ENCODE measurements around the gene NINJ2.

DNA sequence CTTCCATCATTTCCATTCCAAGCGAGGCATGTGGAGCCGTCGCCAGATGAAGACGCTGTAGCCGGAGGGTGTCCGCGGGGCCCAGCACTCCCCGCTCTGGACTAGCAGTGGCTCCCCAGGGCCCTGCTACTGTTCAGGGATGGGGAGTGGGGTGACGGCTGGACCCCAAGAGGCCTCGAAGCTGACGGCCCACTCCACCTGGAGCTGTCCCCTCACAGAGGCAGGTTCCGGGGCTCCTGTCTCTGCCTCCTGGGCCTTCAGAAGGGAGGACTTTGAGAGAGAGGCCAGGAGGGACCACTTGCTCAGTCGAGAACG, 101.9 kb downstream of the NINJ2 start:
- TF ChIP-seq, protein P1, sequence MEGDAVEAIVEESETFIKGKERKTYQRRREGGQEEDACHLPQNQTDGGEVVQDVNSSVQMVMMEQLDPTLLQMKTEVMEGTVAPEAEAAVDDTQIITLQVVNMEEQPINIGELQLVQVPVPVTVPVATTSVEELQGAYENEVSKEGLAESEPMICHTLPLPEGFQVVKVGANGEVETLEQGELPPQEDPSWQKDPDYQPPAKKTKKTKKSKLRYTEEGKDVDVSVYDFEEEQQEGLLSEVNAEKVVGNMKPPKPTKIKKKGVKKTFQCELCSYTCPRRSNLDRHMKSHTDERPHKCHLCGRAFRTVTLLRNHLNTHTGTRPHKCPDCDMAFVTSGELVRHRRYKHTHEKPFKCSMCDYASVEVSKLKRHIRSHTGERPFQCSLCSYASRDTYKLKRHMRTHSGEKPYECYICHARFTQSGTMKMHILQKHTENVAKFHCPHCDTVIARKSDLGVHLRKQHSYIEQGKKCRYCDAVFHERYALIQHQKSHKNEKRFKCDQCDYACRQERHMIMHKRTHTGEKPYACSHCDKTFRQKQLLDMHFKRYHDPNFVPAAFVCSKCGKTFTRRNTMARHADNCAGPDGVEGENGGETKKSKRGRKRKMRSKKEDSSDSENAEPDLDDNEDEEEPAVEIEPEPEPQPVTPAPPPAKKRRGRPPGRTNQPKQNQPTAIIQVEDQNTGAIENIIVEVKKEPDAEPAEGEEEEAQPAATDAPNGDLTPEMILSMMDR (IDR thresholded peaks at IDR 0.05; ENCODE audit: low read depth, low read length) = no peak
- no peak for TF ChIP-seq EZH2phosphoT487 (IDR thresholded peaks at IDR 0.05; ENCODE audit: low read depth)

All from OCI-LY3 (cell line).